ENCODE results near the gene COPG2.
A peak's percentile ranks its signal among the peaks of the same experiment; 100 is the strongest.
"Not testable (repeated sequence)": the region's sequence is repeated elsewhere in the genome, so short reads cannot be mapped to it uniquely, and the experiment has no call there.

COPG2 gene

DNA sequence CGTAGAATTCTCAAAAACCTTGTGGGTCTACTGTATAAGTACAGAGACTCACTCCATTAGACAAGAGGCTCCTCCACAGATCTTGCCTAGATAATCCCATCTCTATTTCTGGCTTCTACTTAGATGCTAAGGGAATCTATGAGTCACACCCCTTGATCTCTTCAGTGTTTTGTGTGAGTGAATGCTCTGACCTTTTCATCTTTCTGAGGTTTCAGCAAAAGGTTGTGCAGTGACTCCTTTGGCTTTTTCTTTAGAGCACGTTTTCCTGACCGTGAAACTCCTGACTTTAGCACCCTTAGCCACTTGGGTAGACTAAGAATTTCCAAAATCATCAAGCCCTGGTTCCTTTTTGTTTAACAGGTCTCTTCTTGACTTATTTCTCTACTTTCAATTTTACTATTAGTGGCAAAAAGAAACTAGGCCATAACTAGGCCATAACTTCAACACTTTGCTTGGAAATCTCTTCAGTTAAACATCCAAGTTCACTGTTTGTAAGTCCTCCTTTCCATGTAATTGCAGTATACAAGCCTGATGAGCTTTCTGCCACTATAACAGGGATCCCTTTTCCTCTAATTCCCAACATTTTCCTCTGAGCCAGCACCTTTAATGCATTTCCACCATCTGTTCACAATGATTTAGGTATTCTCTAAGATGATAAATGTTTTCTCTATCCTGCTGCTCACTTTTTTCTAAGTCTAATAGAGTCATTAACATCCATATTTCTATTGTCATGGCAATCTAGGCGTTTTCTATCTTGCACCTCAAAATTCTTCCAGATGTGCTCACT lies 19.4 kb downstream of the COPG2 start:
- DNase-seq = no peak

DNA sequence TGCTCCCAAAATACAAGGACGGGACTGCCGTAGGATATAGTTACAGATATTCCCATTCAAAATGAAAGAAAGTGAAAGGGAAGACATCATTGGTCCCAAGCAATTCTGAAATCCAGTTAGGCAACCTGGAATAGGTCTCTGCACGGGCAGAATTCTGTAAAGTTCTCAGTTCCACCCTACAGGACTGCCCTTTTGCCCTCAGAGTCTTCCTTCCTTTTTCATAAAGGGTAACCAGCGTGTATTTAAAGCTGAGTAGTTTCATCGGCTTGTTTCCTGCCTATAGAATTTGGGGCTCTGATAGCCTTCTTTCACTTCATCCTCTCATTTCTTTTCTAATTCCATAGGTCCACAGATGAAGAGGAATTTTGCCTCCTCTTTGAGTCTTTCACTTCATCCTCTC lies 20.0 kb downstream of the COPG2 start:
- DNase-seq = no peak

DNA sequence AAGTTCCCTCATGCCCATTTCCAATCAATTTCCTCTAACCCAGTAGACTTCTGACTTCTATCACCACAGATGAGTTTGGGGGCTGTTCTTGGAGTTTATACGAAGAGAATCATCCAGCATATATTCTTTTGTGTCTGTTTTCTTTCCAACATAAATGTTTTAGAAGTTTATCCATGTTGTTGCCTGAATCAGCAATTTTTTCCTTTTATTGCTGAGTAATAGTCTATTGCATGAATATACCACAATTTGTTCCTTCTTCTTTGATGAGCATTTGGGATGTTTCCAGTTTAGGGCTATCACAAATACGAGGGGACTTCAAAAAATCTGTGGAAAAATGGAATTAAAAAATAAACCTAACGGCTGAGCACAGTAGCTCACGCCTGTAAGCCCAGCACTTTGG lies 26.2 kb downstream of the COPG2 start:
- no peak for DNase-seq

DNA sequence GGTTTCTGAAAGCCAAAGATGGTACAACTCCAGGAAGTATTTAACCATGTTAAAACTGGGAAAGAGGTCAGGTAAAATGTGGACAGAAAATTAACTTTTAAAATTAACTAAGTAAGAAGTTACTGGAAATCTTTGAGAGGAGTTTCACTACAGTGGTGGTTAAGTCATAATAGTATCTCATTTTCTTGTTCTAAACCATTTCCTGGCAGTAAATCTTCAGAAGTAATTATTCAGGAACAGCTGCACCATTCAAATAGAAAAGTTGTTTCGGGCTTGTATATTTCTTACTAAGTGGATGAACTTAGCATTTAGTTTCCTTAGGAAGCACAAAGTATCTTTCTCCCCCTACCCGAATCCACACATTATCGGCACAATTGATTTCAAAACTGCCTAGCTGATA lies 27.1 kb downstream of the COPG2 start:
- DNase-seq = no peak

DNA sequence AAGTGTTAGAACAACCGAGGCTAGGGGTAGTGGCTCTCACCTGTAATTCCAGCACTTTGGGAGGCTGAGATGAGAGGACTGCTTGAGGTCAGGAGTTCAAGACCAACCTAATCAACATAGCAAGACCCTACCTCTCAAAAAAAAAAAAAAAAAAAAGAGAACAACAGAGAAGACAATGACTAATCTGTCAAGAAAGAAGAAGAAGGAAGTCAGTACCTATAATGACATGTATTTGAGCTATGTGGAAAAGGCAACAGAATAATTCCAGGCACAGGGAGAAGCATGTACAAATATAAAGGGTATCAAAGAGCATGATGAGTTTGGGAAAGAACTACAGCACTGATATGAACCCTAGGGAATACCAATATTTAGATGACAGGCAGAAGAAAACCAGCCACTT lies 27.5 kb downstream of the COPG2 start:
- no peak for DNase-seq

DNA sequence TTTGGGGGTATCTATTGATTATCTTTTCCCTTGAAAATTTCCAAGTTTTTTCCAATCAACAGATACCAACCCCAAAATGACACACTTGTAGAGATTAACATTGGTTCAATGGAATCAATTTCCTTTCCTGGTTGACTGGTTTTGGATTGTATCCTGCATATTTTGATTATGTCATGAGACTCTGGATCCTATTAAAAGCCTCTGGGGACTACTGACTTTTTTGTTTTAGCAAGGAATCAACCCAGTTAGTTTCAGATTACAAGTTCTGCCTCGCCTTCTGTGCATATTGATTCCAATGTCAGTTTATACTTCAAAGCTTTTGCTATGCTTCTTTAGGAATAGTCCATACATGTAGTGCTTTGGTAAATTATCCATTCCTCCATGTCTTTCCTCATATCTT lies 29.2 kb downstream of the COPG2 start:
- DNase-seq = no peak

DNA sequence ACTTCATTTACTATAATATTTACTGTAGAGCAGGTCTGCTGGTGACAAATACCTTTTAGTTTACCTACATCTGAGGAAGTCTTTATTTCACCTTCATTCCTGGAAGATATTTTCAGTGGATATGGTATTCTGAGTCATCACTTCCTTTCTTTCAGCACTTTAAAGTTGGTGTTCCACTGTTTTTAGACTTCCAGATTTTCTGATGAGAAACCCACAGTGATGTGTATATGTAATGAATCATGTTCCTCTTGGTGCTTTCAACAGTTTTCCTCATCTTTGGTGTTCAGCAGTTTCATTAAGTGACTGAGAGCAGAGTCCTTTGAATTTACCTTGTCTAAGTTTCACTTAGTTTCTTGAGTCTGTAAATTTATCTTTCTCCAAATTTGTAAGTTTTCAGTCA lies 36.4 kb downstream of the COPG2 start:
- no peak for DNase-seq

DNA sequence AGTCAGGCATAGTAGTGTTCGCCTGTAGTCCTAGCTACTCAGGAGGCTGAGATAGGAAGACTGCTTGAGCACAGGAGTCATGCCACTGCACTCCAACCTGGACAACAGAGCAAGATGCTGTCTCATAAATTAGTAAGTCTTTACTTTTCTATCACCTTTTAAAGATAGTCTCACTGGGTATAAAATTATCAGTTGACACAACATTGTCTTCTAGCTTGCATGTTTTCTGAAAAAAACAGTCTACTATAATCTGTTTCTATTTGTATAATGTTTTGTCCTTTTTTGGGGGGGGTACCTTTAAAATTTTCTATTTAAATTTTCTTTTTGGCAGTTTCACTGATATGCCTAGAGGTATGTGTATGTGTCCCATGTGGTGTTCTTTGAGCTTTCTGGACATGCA lies 39.6 kb downstream of the COPG2 start:
- no peak for DNase-seq

DNA sequence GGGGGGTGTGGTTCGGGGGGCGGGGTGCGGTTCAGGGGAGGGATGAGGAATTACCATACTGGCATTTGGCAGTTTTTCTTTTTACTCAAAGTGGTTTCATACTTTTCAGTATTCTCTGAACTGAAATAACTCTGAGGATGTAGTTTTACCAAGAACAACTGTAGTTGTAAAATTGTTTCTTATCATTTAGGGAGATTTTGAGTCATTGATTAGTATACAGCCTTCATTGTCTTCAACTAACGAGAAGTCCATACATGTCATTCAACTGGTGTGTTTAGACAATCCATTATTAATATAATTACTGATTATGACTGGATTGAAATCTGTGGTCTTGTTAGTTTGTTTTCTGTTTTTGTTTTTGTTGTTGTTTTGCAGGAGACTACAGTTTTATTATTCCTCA lies 40.8 kb downstream of the COPG2 start:
- DNase-seq = no peak

DNA sequence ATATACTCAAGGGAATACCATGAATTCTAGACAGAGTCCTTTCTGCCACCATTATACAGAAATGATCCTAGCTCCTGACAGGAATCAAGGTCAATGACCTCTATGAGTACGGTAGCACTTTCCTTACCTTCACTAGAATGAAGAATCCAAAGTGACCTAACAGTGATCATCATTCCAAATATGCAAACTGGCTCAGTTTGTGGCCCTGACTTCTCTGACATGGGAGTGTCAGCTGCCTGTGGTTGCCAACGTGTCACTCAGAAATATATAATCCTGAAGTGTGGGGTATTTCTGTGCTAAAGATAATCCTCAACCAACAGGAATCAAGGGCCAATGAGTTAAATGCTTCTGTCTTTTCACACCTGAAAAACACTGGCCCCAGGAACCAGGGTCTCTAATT lies 45.7 kb downstream of the COPG2 start:
- no peak for DNase-seq

DNA sequence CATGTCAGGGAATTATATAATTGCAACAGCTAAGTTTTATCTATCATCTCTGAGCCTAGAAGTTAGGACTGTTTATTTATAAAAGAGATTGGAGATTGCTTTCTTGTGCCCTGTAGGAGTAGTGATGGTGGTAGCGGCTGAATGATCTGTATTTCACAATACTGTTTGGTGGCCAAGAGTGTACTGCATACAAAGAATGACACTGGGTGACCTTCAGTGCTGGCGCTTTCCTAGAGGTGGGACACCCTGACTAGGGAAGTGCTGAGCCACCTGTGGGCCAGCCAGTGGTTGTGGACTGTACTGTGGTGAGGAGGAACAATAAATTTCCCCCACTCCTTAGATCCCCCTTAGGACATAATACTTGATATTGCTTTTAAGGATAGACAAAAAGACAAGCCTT lies 53.0 kb downstream of the COPG2 start:
- no peak for DNase-seq

DNA sequence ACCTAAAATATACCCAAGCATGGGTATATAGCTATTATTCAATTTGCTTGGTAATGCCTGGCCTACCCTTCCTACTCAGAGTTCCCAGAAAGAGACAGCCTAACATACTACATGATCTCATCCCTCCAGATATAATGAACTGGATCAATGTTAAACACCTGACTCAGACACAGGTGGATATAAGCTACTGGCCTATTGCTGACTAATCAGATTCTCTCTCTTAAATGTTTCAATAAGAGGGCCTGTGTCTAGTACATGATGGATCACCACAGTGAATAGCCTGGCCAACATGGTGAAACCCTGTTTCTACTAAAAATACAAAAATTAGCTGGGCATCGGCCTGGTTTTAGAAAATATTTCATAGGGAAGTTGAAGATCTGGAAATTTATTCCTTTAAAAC lies 54.1 kb downstream of the COPG2 start:
- DNase-seq = no peak

DNA sequence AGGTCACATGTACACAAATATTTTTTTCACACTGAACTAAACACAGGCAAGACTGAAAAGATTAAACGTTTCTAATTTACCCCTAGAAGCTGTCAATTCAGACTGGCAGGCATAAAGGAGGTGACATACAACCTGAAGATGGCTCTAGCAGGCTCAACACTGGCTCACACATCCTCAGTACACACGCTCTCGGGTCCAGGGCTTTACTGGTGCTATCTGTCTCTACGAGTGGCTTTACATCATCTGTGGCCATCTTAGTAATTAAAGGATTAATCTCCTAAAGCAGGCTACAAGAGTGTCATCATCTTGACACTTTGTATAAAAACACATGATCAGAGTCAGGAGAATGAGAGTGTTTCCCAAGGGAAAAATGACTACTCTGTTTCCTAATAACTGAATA lies 57.3 kb downstream of the COPG2 start:
- no peak for DNase-seq

DNA sequence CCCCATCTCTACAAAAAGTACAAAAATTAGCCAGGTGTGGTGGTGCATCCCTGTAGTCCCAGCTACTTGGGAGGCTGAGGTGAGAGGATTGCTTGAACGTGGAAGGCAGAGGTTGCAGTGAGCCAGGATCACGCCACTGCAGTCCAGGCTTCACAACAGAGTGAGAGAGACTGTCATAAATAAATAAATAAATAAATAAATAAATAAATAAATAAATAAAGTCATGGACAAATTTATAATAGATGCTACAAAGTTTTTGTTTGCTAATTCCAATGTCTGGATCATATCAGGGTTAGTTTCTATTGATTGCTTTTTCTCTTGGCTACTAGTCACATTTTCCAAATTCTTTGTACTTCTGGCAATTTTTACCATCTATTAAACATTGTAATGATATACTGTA lies 61.5 kb downstream of the COPG2 start:
- not testable (repeated sequence) for DNase-seq

DNA sequence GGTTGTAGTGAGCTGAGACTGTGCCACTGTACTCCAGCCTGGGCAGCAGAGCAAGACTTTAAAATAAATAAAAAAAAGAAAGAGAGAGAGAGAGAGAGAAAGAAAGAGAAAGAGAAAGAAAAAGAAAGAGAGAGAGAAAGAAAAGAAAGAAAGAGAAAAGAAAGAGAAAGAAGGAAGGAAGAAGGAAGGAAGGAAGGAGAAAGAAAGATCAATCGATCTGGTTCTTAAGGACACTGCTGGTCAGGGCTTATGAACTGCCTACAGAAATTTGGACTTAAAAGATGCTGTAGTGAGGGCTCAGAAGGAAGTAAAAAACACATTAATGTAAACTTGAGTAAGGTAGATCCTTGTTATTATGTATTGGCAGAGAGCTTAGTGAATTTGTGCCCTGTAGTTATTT lies 62.4 kb downstream of the COPG2 start:
- DNase-seq = no peak

DNA sequence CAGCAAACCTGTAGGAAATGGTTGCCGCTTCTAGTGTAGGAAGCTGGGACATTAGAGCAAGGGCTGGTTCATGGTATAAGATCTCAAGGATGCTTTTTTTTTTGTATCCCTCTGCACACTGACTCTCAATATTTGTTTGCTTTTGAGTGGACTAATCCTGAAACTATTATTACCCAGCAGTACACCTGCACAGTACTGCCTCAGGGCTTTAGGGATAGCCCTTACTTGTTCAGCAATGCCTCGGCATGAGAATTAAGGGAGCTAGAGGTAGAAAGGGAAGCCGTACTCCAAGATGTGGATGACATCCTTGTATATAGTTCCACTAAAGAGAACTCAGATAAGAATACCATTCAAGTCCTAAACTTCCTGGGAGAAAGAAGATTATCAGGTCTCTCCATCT lies 70.5 kb downstream of the COPG2 start:
- no peak for DNase-seq

DNA sequence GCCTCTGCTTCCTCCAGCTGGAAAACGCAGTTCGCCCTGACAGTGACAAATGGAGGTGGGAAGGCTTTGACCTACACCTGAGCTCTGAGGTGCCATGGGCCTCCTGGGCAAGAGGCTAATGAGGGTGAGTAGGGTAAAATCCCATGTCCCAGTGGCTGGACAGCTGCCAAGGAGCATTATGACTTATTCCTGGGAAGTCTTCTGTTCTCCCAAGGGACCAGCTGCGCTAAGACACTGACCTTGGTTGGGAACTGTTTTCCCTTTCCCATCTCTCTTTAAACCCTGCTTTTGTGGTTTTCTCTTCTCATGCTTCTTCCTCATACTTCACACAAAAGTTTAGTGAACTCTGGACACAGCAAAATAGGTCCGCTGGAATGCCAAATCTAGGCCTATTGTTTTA lies 72.6 kb downstream of the COPG2 start:
- no peak for DNase-seq

DNA sequence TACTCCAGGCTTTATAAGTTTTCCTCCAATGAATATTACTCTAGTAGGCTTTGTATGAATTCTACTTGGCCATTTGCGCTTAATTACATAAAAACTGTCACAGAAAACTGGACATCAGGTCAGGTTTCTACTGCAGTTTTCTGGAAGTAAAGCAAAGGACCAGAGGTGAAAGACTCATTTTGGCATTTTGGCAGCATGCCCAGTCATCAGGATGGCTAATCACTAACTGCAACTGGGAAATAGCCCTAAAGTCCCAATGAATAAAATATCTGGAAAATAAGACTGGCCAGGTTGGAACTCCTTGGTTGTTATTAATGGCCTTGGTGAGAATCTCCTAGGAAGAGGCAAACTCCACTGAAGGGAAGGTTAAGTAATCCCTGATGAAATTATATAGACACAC lies 75.5 kb downstream of the COPG2 start:
- DNase-seq = peak; percentile 4

DNA sequence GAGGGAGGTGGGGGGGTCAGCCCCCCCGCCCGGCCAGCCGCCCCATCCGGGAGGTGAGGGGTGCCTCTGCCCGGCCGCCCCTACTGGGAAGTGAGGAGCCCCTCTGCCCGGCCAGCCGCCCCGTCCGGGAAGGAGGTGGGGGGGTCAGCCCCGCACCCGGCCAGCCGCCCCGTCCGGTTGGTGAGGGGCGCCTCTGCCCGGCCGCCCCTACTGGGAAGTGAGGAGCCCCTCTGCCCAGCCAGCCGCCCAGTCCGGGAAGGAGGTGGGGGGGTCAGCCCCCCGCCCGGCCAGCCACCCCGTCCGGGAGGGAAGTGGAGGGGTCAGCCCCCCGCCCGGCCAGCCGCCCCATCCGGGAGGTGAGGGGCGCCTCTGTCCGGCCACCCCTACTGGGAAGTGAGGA lies 77.1 kb downstream of the COPG2 start:
- DNase-seq = not testable (repeated sequence)

DNA sequence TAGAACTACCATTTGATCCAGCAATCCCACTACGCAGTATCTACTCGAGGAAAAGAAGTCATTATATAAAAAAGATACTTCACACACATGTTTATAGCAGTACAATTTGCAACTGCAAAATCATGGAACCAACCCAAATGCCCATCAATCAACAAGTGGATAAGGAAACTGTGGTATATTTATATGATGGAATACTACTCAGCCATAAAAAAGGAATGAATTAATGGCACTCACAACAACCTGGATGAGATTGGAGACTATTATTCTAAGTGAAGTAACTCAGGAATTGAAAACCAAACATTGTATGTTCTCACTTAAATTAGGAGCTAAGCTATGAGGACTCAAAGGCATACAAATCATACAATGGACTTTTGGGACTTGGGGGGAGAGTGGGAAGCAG lies 82.6 kb downstream of the COPG2 start:
- DNase-seq = not testable (repeated sequence)

DNA sequence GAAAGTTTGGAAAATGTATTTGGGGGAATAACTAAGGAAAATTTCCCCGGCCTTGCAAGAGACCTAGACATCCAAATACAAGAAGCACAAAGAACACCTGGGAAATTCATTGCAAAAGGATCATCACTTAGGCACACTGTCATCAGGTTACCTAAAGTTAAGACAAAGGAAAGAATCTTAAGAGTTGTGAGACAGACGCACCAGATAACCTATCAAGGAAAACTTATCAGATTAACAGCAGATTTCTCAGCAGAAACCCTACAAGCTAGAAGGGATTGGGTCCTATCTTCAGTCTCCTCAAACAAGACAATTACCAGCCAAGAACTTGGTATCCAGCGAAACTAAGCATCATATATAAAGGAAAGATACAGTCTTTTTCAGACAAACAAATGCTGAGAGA lies 93.4 kb downstream of the COPG2 start:
- DNase-seq = not testable (repeated sequence)

DNA sequence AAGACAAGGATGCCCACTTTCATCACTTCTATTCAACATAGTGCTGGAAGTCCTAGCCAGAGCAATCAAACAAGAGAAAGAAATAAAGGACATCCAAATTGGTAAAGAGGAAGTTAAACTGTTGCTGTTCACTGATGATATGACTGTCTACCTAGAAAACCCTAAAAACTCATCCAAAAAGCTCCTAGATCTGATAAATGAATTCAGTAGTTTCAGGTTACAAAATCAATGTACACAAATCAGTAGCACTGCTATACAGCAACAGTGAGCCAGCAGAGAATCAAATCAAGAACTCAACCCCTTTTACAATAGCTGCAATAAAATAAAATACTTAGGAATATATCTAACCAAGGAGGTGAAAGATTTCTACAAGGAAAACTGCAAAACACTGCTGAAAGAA lies 98.4 kb downstream of the COPG2 start:
- DNase-seq = not testable (repeated sequence)

DNA sequence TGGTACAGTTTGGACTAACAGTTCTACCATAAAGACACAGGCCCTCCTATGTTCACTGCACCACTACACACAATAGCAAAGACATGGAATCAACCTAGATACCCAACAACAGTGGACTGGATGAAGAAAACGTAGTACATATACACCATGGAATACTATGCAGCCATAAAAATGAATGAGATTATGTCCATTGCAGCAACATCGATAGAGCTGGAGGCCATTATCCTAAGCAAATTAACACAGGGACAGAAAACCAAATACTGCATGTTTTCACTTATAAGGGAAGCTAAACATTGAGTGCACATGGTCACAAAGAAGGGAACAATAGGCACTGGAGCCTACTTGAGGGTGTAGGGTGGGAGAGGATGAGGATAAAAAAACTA lies 101.7 kb downstream of the COPG2 start:
- no peak for DNase-seq

DNA sequence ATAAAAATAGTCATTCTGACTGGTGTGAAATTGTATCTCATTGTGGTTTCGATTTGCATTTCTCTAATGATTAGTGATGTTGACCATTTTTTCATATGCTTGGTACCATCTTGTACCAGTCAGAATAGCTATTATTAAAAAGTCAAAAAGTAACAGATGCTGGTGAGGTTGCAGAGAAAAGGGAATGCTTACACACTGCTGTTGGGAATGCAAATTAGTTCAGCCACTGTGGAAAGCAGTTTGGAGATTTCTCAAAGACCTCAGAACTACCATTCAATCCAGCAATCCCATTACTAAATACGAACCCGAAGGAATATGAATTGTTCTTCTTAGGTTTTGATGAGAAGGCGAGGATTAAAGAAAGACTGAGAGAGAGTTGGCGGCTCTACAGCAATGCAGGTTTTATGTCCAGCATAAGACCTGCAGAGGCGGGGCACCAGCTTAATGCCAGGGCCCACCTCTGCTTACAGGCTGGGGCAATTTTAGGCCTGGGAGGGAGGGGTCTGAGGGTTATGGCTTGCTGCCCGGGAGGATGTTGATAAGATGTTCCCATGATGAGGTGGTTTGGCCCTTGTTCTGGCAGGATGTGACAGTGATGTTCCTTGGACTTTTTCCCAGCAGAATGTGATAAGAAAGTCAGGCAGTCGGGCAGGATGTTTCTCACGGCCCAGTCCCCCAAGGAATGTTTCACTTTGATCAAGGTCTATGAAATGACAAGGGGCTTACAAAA lies 102.2 kb downstream of the COPG2 start:
- peak; percentile 51 for DNase-seq

DNA sequence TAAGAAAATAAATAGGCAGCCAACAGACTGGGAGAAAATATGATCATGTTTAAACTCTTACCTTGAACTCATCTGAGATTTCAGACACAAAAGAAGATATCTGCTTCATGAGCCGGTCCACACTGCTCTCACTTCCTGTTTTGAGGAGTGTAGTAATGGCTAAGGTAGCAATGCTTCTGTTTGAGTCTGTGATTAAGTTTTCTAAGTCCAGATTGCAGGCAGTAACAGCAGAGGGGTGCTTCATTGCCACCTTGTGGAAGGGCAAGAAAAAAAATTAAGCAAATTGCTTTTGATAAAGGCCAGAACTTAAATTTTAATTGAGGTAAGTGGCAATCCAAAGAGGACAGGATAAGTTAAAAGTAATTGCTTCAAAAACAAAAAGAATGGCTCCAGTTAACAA lies 107.6 kb downstream of the COPG2 start:
- peak; percentile 63 for DNase-seq
